Astrocyte of the cerebellum (primary cell): ENCODE measurements around the gene AMFR.
"Not testable (repeated sequence)": the region's sequence is repeated elsewhere in the genome, so short reads cannot be mapped to it uniquely, and the experiment has no call there.

Experiments used
- DNase-seq: peaks from one replicate; pipeline ENCODE4 v3.0.0-alpha.2; 2011; ENCODE audit warnings: low read depth
- H3K4me3 ChIP-seq: 2 replicates; pipeline ENCODE4 v1.5.1; 2011; ENCODE audit warnings: mild to moderate bottlenecking, low read depth, low read length, moderate library complexity
- CTCF ChIP-seq: IDR thresholded peaks from 2 replicates; pipeline ENCODE4 v1.5.1; 2012; ENCODE audit warnings: low read length, low read depth, moderate library complexity, mild to moderate bottlenecking; ENCODE audit errors: missing control alignments
- in situ Hi-C: cut with HindIII; loops from 2 replicates; pipeline ENCODE4 v1.10.0; 2017; ENCODE audit warnings: low sequenced_read_pairs

AMFR gene

GRCh38 chr16:56401482-56401881 is 23.9 kb downstream of the AMFR start:
- no peak for DNase-seq
- peak; percentile 38 for TF ChIP-seq CTCF
- H3K4me3 ChIP-seq, result no peak overlapping the region
- in situ Hi-C loops, result no loop called here

- in situ Hi-C loops, result no loop called here
- no peak overlapping the region for H3K4me3 ChIP-seq
- TF ChIP-seq CTCF, result no peak
- no peak for DNase-seq
Observed at GRCh38 chr16:56400458-56400857, 24.9 kb downstream of the AMFR start.

GRCh38 chr16:56399486-56399885 is 25.9 kb downstream of the AMFR start:
- DNase-seq, result no peak
- no peak for TF ChIP-seq CTCF
- in situ Hi-C loops, result no loop called here
- no peak overlapping the region for H3K4me3 ChIP-seq

GRCh38 chr16:56399047-56399446 is 26.3 kb downstream of the AMFR start:
- in situ Hi-C loops, result no loop called here
- no peak for TF ChIP-seq CTCF
- H3K4me3 ChIP-seq, result no peak overlapping the region
- no peak for DNase-seq

- in situ Hi-C loops, DNase-seq, H3K4me3 ChIP-seq: not testable (repeated sequence)
Observed at GRCh38 chr16:56396724-56397123, 28.6 kb downstream of the AMFR start.

- peak; percentile 85 for DNase-seq
- H3K4me3 ChIP-seq, result no peak overlapping the region
- in situ Hi-C loops, result no loop called here
- no peak for TF ChIP-seq CTCF
Observed at GRCh38 chr16:56389554-56389953, 35.8 kb downstream of the AMFR start.

GRCh38 chr16:56388209-56388608 is 37.1 kb downstream of the AMFR start:
- H3K4me3 ChIP-seq, result no peak overlapping the region
- no peak for DNase-seq
- TF ChIP-seq CTCF, result no peak
- in situ Hi-C loops, result no loop called here
